ENCODE measurements around the gene GLP2R. TPM values are rescaled to one million over a fixed set of nuclear protein-coding genes. Genes with fewer than 3 reads are reported as not detected.
A peak's percentile ranks its signal among the peaks of the same experiment; 100 is the strongest.
"Not testable (repeated sequence)": the region's sequence is repeated elsewhere in the genome, so short reads cannot be mapped to it uniquely, and the experiment has no call there.

GLP2R gene
- total and polyA plus RNA-seq, 9 donors: 0.03 to 0.79 (median 0.19) TPM; not detected in 5

GRCh38 chr17:9917801-9918200 is 92.1 kb downstream of the GLP2R start:
- Histone ChIP-seq H3K27me3 (ENCODE audit: control insufficient read depth, insufficient read depth, low read length) (no peaks in the 10 kb centered on the region), H3K4me1 (ENCODE audit: control insufficient read depth, insufficient read depth, low read length) (no peaks in the 10 kb centered on the region), H3K4me3 (ENCODE audit: low read length) (no peak overlapping the region), H3K27ac (ENCODE audit: low read length) (no peak overlapping the region), H3K36me3 (ENCODE audit: control insufficient read depth, insufficient read depth, low read length) (peaks cover 66% of the 10 kb centered on the region), H3K9me3 (replicated peaks; ENCODE audit: control insufficient read depth, low read depth, low read length) (no peaks in the 10 kb centered on the region)
- DNase-seq: no peak
- WGBS (ENCODE audit: insufficient coverage): 85% methylated on average over 14 of the region's 19 CpGs

DNA sequence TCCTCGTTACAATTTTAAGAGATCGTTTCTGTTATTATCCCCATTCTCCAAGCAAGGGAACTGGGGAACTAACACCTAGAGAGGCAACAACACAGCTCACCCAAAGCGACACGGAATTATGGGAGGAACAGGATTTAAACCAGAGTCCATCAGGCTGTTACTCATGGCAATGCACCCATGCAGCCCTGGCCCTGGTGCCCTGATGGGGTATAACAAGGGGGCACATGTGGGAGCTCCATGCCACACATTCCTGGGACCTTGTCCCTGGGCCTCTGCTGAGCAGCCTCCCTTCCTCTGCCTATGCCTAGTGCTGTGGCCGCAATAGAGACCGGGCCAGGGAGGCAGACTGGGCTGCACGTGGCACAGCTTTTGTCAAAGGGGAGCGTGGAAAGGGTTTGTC is 92.6 kb downstream of the GLP2R start:
- H3K4me1 ChIP-seq (ENCODE audit: control insufficient read depth, insufficient read depth, low read length): no peaks in the 10 kb centered on the region
- WGBS (ENCODE audit: insufficient coverage): 92% methylated on average over 2 of the region's 8 CpGs
- no peak overlapping the region for H3K27ac ChIP-seq (ENCODE audit: low read length)
- H3K27me3 ChIP-seq (ENCODE audit: control insufficient read depth, insufficient read depth, low read length): no peaks in the 10 kb centered on the region
- no peak for DNase-seq
- H3K36me3 ChIP-seq (ENCODE audit: control insufficient read depth, insufficient read depth, low read length): peaks cover 60% of the 10 kb centered on the region
- no peak overlapping the region for H3K4me3 ChIP-seq (ENCODE audit: low read length)
- no peaks in the 10 kb centered on the region for H3K9me3 ChIP-seq (replicated peaks; ENCODE audit: control insufficient read depth, low read depth, low read length)

DNA sequence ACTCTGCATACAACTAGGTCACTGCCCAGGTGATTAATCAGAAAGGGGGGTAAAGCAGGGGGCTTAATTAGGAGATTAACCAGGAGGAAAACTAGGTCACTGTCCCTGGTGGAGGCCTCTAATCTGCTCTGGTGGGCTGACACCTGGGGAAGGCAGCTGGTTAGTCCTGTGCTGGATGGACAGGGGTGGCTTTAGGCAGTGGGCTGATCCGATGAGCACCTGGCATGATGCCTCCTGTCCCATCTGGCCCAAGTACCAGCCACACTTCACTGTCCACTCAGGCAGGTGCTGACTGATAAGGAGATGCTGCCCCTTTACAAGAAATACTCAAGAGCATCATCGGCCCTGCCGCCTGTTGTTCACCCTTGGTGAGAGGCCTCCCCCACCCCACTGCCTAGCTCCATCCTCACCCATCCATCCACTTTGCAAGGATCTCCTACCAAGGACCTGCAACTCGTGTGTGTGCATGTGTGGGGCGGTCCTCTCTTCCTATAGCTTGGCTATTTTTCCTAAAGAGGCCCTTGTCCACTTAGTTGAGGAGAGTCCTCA is 93.2 kb downstream of the GLP2R start:
- Histone ChIP-seq H3K36me3 (ENCODE audit: control insufficient read depth, insufficient read depth, low read length) (peaks cover 55% of the 10 kb centered on the region), H3K27ac (ENCODE audit: low read length) (no peak overlapping the region), H3K27me3 (ENCODE audit: control insufficient read depth, insufficient read depth, low read length) (no peaks in the 10 kb centered on the region), H3K4me1 (ENCODE audit: control insufficient read depth, insufficient read depth, low read length) (no peaks in the 10 kb centered on the region), H3K4me3 (ENCODE audit: low read length) (no peak overlapping the region), H3K9me3 (replicated peaks; ENCODE audit: control insufficient read depth, low read depth, low read length) (no peaks in the 10 kb centered on the region)
- WGBS (ENCODE audit: insufficient coverage): 82% methylated on average over 5 of the region's 5 CpGs
- DNase-seq: no peak

GRCh38 chr17:9921216-9921615 is 95.5 kb downstream of the GLP2R start:
- H3K27ac ChIP-seq (ENCODE audit: low read length); H3K27me3 ChIP-seq (ENCODE audit: control insufficient read depth, insufficient read depth, low read length); H3K9me3 ChIP-seq (replicated peaks; ENCODE audit: control insufficient read depth, low read depth, low read length); DNase-seq; H3K4me1 ChIP-seq (ENCODE audit: control insufficient read depth, insufficient read depth, low read length); H3K4me3 ChIP-seq (ENCODE audit: low read length): not testable (repeated sequence)
- WGBS (ENCODE audit: insufficient coverage): 96% methylated on average over 7 of the region's 13 CpGs
- peaks cover 41% of the 10 kb centered on the region for H3K36me3 ChIP-seq (ENCODE audit: control insufficient read depth, insufficient read depth, low read length)

DNA sequence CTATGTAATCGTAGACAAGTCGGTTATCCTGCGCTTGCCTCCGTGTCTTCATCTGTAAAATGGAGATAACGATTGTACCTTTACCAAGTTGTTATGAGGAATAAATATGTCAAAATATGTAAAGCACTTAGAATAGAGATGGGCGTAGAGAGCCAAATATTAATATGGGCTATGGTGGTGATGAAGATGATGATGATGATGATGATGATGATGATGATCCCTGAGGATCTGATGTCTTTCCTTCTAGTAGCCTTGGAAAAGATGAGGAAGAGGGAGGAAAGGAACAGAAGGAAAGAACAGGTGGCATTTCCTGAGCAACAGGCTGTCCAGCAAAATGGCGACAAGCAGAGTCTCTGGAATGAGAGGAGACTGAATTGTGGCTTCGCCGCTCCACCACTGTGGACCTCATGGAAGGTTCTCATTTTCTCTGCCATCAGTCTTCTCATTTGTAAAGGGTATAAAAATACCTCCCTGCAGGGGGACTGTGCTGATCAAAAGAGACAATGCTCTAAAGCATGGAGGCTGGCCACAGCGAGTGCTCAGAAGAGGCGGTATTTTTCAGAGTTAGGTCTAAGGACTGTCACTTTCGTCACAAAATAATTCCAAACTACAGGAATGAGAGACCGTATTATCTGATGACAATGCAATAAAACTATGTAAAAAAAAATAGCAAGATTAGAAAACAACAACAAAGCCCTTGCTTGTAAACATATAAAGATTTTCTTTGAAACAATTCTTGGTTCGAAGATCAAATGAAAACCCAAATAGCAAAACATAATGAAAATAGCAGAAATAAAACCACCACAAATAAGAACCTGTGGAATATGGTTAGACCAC is 96.5 kb downstream of the GLP2R start:
- no peaks in the 10 kb centered on the region for H3K27me3 ChIP-seq (ENCODE audit: control insufficient read depth, insufficient read depth, low read length)
- H3K27ac ChIP-seq (ENCODE audit: low read length): no peak overlapping the region
- H3K36me3 ChIP-seq (ENCODE audit: control insufficient read depth, insufficient read depth, low read length): peaks cover 31% of the 10 kb centered on the region
- no peak overlapping the region for H3K4me3 ChIP-seq (ENCODE audit: low read length)
- 100% methylated on average over 4 of the region's 14 CpGs for WGBS (ENCODE audit: insufficient coverage)
- DNase-seq: no peak
- H3K4me1 ChIP-seq (ENCODE audit: control insufficient read depth, insufficient read depth, low read length): no peaks in the 10 kb centered on the region
- no peaks in the 10 kb centered on the region for H3K9me3 ChIP-seq (replicated peaks; ENCODE audit: control insufficient read depth, low read depth, low read length)

DNA sequence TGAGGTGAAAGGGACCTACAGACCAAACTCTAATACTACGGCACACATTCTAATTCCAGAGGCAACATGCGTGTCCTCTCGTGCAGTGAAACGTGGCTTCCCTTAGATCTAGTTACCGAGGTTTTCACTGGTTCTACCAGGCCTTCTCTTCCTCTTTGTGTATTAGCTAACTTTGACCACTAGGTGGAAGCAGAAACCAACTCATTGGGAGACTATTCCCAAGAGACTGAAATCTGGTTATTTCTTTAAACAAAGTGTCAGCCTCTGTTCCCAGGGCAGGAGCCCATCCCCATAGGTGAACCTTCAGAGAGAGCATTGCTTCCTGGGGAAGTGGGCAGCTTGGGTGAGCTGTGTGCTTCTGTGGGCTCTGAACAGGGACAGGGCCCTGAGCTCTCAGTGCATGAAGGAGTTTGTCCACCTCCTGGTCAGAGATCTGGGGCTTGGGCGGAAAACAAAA is 99.0 kb downstream of the GLP2R start:
- peak; percentile 87 for DNase-seq
- H3K36me3 ChIP-seq (ENCODE audit: control insufficient read depth, insufficient read depth, low read length): peaks cover 11% of the 10 kb centered on the region
- WGBS (ENCODE audit: insufficient coverage): 6% methylated on average over 5 of the region's 6 CpGs

GRCh38 chr17:9925457-9925856 is 99.7 kb downstream of the GLP2R start:
- H3K4me1 ChIP-seq (ENCODE audit: control insufficient read depth, insufficient read depth, low read length): peaks cover 11% of the 10 kb centered on the region
- H3K27me3 ChIP-seq (ENCODE audit: control insufficient read depth, insufficient read depth, low read length): no peaks in the 10 kb centered on the region
- H3K27ac ChIP-seq (ENCODE audit: low read length): no peak overlapping the region
- H3K9me3 ChIP-seq (replicated peaks; ENCODE audit: control insufficient read depth, low read depth, low read length): no peaks in the 10 kb centered on the region
- no peak for DNase-seq
- no peak overlapping the region for H3K4me3 ChIP-seq (ENCODE audit: low read length)
- peaks cover 9% of the 10 kb centered on the region for H3K36me3 ChIP-seq (ENCODE audit: control insufficient read depth, insufficient read depth, low read length)
- 83% methylated on average over 6 of the region's 11 CpGs for WGBS (ENCODE audit: insufficient coverage)

More for the DNA sequence above, 99.0 kb downstream of the GLP2R start:
- Histone ChIP-seq H3K4me3 (ENCODE audit: low read length) (no peak overlapping the region), H3K4me1 (ENCODE audit: control insufficient read depth, insufficient read depth, low read length) (peaks cover 11% of the 10 kb centered on the region), H3K27me3 (ENCODE audit: control insufficient read depth, insufficient read depth, low read length) (no peaks in the 10 kb centered on the region), H3K27ac (ENCODE audit: low read length) (no peak overlapping the region), H3K9me3 (replicated peaks; ENCODE audit: control insufficient read depth, low read depth, low read length) (no peaks in the 10 kb centered on the region)

- Histone ChIP-seq H3K36me3 (ENCODE audit: control insufficient read depth, insufficient read depth, low read length) (peaks cover 8% of the 10 kb centered on the region), H3K27me3 (ENCODE audit: control insufficient read depth, insufficient read depth, low read length) (peaks cover 3% of the 10 kb centered on the region), H3K4me1 (ENCODE audit: control insufficient read depth, insufficient read depth, low read length) (peaks cover 18% of the 10 kb centered on the region), H3K9me3 (replicated peaks; ENCODE audit: control insufficient read depth, low read depth, low read length) (no peaks in the 10 kb centered on the region), H3K4me3 (ENCODE audit: low read length) (no peak overlapping the region), H3K27ac (ENCODE audit: low read length) (no peak overlapping the region)
- DNase-seq: no peak
- 85% methylated on average over 17 of the region's 21 CpGs for WGBS (ENCODE audit: insufficient coverage)
Measured at GRCh38 chr17:9926150-9926804, 100.6 kb downstream of the GLP2R start.

GRCh38 chr17:9928601-9929333 is 103.0 kb downstream of the GLP2R start:
- Histone ChIP-seq H3K4me1 (ENCODE audit: control insufficient read depth, insufficient read depth, low read length) (peaks cover 22% of the 10 kb centered on the region), H3K9me3 (replicated peaks; ENCODE audit: control insufficient read depth, low read depth, low read length) (no peaks in the 10 kb centered on the region), H3K36me3 (ENCODE audit: control insufficient read depth, insufficient read depth, low read length) (peaks cover 11% of the 10 kb centered on the region), H3K27me3 (ENCODE audit: control insufficient read depth, insufficient read depth, low read length) (peaks cover 7% of the 10 kb centered on the region), H3K27ac (ENCODE audit: low read length) (peak overlapping the region; percentile 70), H3K4me3 (ENCODE audit: low read length) (no peak overlapping the region)
- WGBS (ENCODE audit: insufficient coverage): 28% methylated on average over 6 of the region's 13 CpGs
- DNase-seq: peak; percentile 97

GRCh38 chr17:9929871-9930270 is 104.1 kb downstream of the GLP2R start:
- no peak overlapping the region for H3K27ac ChIP-seq (ENCODE audit: low read length)
- WGBS (ENCODE audit: insufficient coverage): 90% methylated on average over 4 of the region's 8 CpGs
- no peak for DNase-seq
- H3K36me3 ChIP-seq (ENCODE audit: control insufficient read depth, insufficient read depth, low read length): peaks cover 11% of the 10 kb centered on the region
- H3K27me3 ChIP-seq (ENCODE audit: control insufficient read depth, insufficient read depth, low read length): peaks cover 7% of the 10 kb centered on the region
- no peak overlapping the region for H3K4me3 ChIP-seq (ENCODE audit: low read length)
- H3K4me1 ChIP-seq (ENCODE audit: control insufficient read depth, insufficient read depth, low read length): peaks cover 28% of the 10 kb centered on the region
- H3K9me3 ChIP-seq (replicated peaks; ENCODE audit: control insufficient read depth, low read depth, low read length): no peaks in the 10 kb centered on the region
